Suppressor macrophage treated with lipopolysaccharide for 4 hours (primary cell): ENCODE results near the gene ADGRL1.
A peak's percentile ranks its signal among the peaks of the same experiment; 100 is the strongest.
"Not testable (repeated sequence)": the region's sequence is repeated elsewhere in the genome, so short reads cannot be mapped to it uniquely, and the experiment has no call there.

Source experiments
- DNase-seq: peaks from one replicate; pipeline ENCODE4 v3.0.0-alpha.2; 2020

ADGRL1 gene

GRCh38 chr19:14217886-14218285 is 11.9 kb upstream of the ADGRL1 start:
- DNase-seq = peak; percentile 23

GRCh38 chr19:14214580-14214979 is 8.6 kb upstream of the ADGRL1 start:
- no peak for DNase-seq

GRCh38 chr19:14210182-14210581 is 4.2 kb upstream of the ADGRL1 start:
- not testable (repeated sequence) for DNase-seq

- DNase-seq = not testable (repeated sequence)
Measured at GRCh38 chr19:14209401-14209800, 3.4 kb upstream of the ADGRL1 start.

- not testable (repeated sequence) for DNase-seq
Measured at GRCh38 chr19:14208496-14208895, 2.5 kb upstream of the ADGRL1 start.

- DNase-seq = not testable (repeated sequence)
Measured at GRCh38 chr19:14207796-14208195, 1.8 kb upstream of the ADGRL1 start.

GRCh38 chr19:14206737-14207726 is 1.1 kb upstream of the ADGRL1 start:
- DNase-seq = peak; percentile 71

- not testable (repeated sequence) for DNase-seq
Measured at GRCh38 chr19:14206308-14206707, 339 bp upstream of the ADGRL1 start.

GRCh38 chr19:14204676-14205451 is 1.1 kb downstream of the ADGRL1 start:
- not testable (repeated sequence) for DNase-seq

- not testable (repeated sequence) for DNase-seq
Measured at GRCh38 chr19:14204219-14204618, 1.8 kb downstream of the ADGRL1 start.

- DNase-seq = not testable (repeated sequence)
Measured at GRCh38 chr19:14203788-14204187, 2.2 kb downstream of the ADGRL1 start.

- DNase-seq = no peak
Measured at GRCh38 chr19:14203177-14203576, 2.8 kb downstream of the ADGRL1 start.

- not testable (repeated sequence) for DNase-seq
Measured at GRCh38 chr19:14201481-14201880, 4.5 kb downstream of the ADGRL1 start.

GRCh38 chr19:14200147-14200841 is 5.7 kb downstream of the ADGRL1 start:
- DNase-seq = peak; percentile 47

GRCh38 chr19:14198384-14199376 is 7.3 kb downstream of the ADGRL1 start:
- DNase-seq = no peak

- no peak for DNase-seq
Measured at GRCh38 chr19:14197882-14198281, 8.1 kb downstream of the ADGRL1 start.

GRCh38 chr19:14197288-14197687 is 8.7 kb downstream of the ADGRL1 start:
- not testable (repeated sequence) for DNase-seq

GRCh38 chr19:14196105-14196504 is 9.9 kb downstream of the ADGRL1 start:
- peak; percentile 83 for DNase-seq

- not testable (repeated sequence) for DNase-seq
Measured at GRCh38 chr19:14195216-14195615, 10.8 kb downstream of the ADGRL1 start.

- DNase-seq = no peak
Measured at GRCh38 chr19:14189415-14189814, 16.6 kb downstream of the ADGRL1 start.

GRCh38 chr19:14188086-14188485 is 17.9 kb downstream of the ADGRL1 start:
- not testable (repeated sequence) for DNase-seq

- DNase-seq = no peak
Measured at GRCh38 chr19:14187561-14187960, 18.4 kb downstream of the ADGRL1 start.
